Activated CD8-positive, alpha-beta T cell treated with anti-CD3 and anti-CD28 coated beads for 36 hours (primary cell): ENCODE measurements around the gene ZNF541. TPM values are rescaled to one million over a fixed set of nuclear protein-coding genes. Genes with fewer than 3 reads are reported as not detected.

Experiments used
- ATAC-seq: fragments of 200-7000 bp; cut with Tn5 transposase; one replicate; pipeline ENCODE4 v1.10.0; 2021; ENCODE audit warnings: mild to moderate bottlenecking, moderate library complexity
- CTCF ChIA-PET: fragments of 350-600 bp; sonication (Branson Sonifier 250); formaldehyde crosslinking; loops from one replicate; lab custom pipeline; 2021; ENCODE audit warnings: antibody characterized with exemption; lab: Charles Lee
- POLR2A ChIA-PET: fragments of 350-600 bp; sonication (Branson Sonifier 250); formaldehyde crosslinking; loops from one replicate; lab custom pipeline; 2021; ENCODE audit warnings: antibody characterized with exemption; lab: Charles Lee
- DNase-seq: peaks from one replicate; pipeline ENCODE4 v3.0.0-alpha.2; 2020
- H3K27ac Mint-ChIP-seq: one replicate; pipeline ENCODE4 v1.8.0; 2021; ENCODE audit warnings: mild to moderate bottlenecking, mixed read lengths
- H3K27me3 Mint-ChIP-seq: one replicate; pipeline ENCODE4 v1.8.0; 2021; ENCODE audit warnings: mixed read lengths
- H3K36me3 Mint-ChIP-seq: one replicate; pipeline ENCODE4 v1.8.0; 2021; ENCODE audit warnings: low read depth, mixed read lengths
- H3K4me1 Mint-ChIP-seq: one replicate; pipeline ENCODE4 v1.8.0; 2021; ENCODE audit warnings: low read depth, mixed read lengths
- H3K4me3 Mint-ChIP-seq: one replicate; pipeline ENCODE4 v1.8.0; 2021; ENCODE audit warnings: mild to moderate bottlenecking, moderate library complexity, mixed read lengths
- H3K9me3 Mint-ChIP-seq: one replicate; pipeline ENCODE4 v1.8.0; 2021; ENCODE audit warnings: mixed read lengths
- CTCF ChIP-seq: fragments of 200-600 bp; IDR thresholded peaks from one replicate; pipeline ENCODE4 v1.8.0; 2022; ENCODE audit warnings: antibody characterized with exemption, mild to moderate bottlenecking
- intact Hi-C: fragments of 100-400 bp; cut with micrococcal nuclease; formaldehyde crosslinking; loops from one replicate; pipeline ENCODE4 v1.10.0; 2022
- total RNA-seq, 2 experiments: library from RNA; stranded (reverse); gene quantifications; one replicate each; pipeline ENCODE4 v1.2.3, GENCODE V29; 2021

Gene ZNF541
- total RNA-seq, 2 experiments from 2014 or later = 0.29 to 0.41 TPM

DNA sequence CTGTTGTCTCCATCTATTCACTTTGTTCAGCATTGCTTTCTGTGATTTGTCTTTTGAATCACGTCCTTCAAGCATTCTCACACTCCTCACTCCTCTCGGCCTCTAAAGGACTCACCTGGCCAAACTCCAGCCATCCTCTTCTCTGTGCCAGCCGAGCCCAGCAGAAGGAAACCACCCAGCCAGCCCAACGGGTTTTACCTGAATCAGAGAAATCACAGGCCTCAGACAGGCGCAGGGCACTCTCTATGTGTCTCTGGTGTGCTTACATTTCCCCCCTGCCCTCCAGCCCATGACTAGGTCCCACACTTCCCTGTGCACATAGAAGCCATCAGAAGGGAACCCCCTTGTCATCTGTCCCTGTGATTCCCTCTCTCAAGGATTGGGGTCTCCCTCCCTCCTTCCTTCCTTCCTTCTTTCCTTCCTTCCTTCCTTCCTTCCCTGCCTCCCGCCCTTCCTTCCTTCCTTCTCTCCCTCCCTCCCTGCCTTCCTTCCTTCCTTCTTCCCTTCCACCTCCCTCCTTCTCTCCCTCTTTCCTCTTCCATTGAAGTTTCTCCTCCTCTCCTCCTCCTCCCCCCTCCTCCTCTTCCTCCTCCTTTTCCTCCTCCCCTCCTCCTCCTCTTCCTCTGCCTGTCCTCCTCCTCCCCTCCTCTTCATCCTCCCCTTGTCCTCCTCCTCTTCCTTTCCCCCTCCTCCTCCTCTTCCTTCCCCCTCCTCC is 8.8 kb upstream of the ZNF541 start:
- intact Hi-C loops = no loop called here
- H3K4me3 Mint-ChIP-seq = no peak overlapping the region
- no peaks in the 10 kb centered on the region for H3K27me3 Mint-ChIP-seq
- CTCF ChIA-PET = no interaction called here
- POLR2A ChIA-PET = no interaction called here
- no peaks in the 10 kb centered on the region for H3K36me3 Mint-ChIP-seq
- no peak for TF ChIP-seq CTCF
- ATAC-seq (peak; percentile 20), DNase-seq (no peak)
- peaks cover 6% of the 10 kb centered on the region for H3K9me3 Mint-ChIP-seq
- peak overlapping the region; percentile 1 for H3K27ac Mint-ChIP-seq
- peaks cover 34% of the 10 kb centered on the region for H3K4me1 Mint-ChIP-seq

DNA sequence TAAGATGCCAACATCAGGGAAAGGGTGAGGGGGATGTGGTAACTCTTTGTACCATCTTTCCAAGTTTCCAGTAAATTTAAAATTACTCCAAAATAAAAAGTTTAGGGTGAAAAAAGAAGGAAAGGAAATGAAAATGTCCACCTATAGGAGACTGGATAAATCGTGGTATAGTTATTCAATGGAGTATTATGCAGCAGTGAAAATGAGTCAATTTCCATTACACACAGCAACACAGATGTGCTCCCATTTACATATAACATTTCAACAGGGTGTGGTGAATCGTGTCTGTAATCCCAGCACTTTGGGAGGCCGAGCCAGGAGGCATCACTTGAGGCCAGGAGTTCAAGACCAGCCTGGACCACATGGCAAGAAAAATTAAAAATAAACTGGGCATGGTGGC is 7.4 kb upstream of the ZNF541 start:
- intact Hi-C loops = no loop called here
- H3K36me3 Mint-ChIP-seq = no peaks in the 10 kb centered on the region
- no peak overlapping the region for H3K27ac Mint-ChIP-seq
- H3K4me1 Mint-ChIP-seq = peaks cover 39% of the 10 kb centered on the region
- ChIA-PET CTCF (no interaction called here), POLR2A (no interaction called here)
- no peaks in the 10 kb centered on the region for H3K9me3 Mint-ChIP-seq
- TF ChIP-seq CTCF = no peak
- no peaks in the 10 kb centered on the region for H3K27me3 Mint-ChIP-seq
- no peak for DNase-seq
- no peak for ATAC-seq
- H3K4me3 Mint-ChIP-seq = no peak overlapping the region

DNA sequence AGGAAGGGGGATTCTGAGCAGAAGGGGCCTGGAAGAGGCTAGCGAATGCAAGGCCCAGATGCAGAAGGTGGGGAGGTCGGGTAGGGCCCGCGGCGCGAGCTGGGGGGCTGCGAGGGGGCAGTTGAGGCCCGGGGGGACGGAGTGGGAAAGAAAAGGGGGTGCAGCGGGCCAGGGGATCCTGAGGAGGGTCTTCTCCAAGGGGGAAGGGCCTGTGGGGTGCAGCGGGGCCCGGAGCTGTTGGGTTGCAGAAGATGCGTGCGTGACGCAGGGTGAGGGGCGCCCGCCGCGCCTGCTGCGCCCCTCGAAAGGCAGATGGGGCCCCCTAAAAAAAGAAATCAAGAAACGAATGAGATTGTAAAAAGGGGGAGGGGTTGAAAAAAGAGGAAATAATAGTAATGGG is 313 bp downstream of the ZNF541 start:
- no peak overlapping the region for H3K27ac Mint-ChIP-seq
- peaks cover 18% of the 10 kb centered on the region for H3K4me1 Mint-ChIP-seq
- DNase-seq (no peak), ATAC-seq (no peak)
- POLR2A ChIA-PET = no interaction called here
- no peaks in the 10 kb centered on the region for H3K36me3 Mint-ChIP-seq
- intact Hi-C loops = no loop called here
- no peak overlapping the region for H3K4me3 Mint-ChIP-seq
- no peak for TF ChIP-seq CTCF
- no peaks in the 10 kb centered on the region for H3K9me3 Mint-ChIP-seq
- CTCF ChIA-PET = no interaction called here
- peaks cover 4% of the 10 kb centered on the region for H3K27me3 Mint-ChIP-seq

DNA sequence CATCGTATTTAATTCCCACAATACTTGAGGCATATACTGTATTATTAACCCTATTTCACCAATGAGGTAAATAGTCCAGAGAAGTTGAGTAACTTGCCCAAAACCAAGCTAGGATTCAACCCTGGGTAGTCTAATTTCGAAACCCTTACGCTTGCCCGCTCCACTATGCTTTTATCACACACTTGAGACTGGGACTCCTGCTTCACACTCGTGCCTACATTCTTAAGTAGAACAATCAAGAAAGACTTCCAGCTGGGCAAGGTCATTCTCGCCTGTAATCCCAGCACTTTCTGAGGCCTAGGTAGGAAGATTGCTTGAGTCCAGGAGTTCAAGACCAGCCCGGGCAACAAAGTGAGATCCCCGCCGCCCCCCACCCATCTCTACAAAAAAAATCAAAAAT is 3.6 kb downstream of the ZNF541 start:
- no peak for DNase-seq
- Mint-ChIP-seq H3K9me3 (no peaks in the 10 kb centered on the region), H3K4me3 (no peak overlapping the region), H3K27me3 (peaks cover 4% of the 10 kb centered on the region), H3K4me1 (peaks cover 4% of the 10 kb centered on the region), H3K36me3 (no peaks in the 10 kb centered on the region), H3K27ac (no peak overlapping the region)
- intact Hi-C loops = no loop called here
- ChIA-PET CTCF (no interaction called here), POLR2A (no interaction called here)
- no peak for TF ChIP-seq CTCF
- no peak for ATAC-seq

GRCh38 chr19:47564081-47564480 is 8.9 kb downstream of the ZNF541 start:
- no peak for ATAC-seq
- H3K4me3 Mint-ChIP-seq = no peak overlapping the region
- intact Hi-C loops = no loop called here
- no peaks in the 10 kb centered on the region for H3K9me3 Mint-ChIP-seq
- ChIA-PET CTCF (no interaction called here), POLR2A (no interaction called here)
- H3K4me1 Mint-ChIP-seq = no peaks in the 10 kb centered on the region
- no peak overlapping the region for H3K27ac Mint-ChIP-seq
- H3K27me3 Mint-ChIP-seq = no peaks in the 10 kb centered on the region
- no peak for DNase-seq
- H3K36me3 Mint-ChIP-seq = no peaks in the 10 kb centered on the region
- TF ChIP-seq CTCF = no peak
